ENCODE results near the gene PNO1.

- TF ChIP-seq SPI1 (IDR thresholded peaks at IDR 0.05; ENCODE audit: low read depth, low read length) (no peak), POLR2AphosphoS5 (IDR thresholded peaks at IDR 0.05; ENCODE audit: low read depth, low read length) (no peak), POLR2A (IDR thresholded peaks at IDR 0.05; ENCODE audit: low read depth, low read length) (no peak)
These were observed 49.6 kb upstream of the PNO1 start for GRCh38 chr2:68108120-68108519.
